HepG2 (cell line): ENCODE measurements around the gene ATN1. TPM values are rescaled to one million over a fixed set of nuclear protein-coding genes. Genes with fewer than 3 reads are reported as not detected.

Source experiments
- CHD2 ChIP-seq: IDR thresholded peaks from 2 replicates; pipeline ENCODE4 v1.6.1; 2011; ENCODE audit warnings: low read depth, low read length, improper control_type of control experiment
- EEA1 ChIP-seq: sonication (generic); formaldehyde crosslinking; IDR thresholded peaks from 2 replicates; pipeline ENCODE4 v1.5.1; 2020; ENCODE audit warnings: mild to moderate bottlenecking, missing genetic modification reagents, borderline replicate concordance
- FOXO4 ChIP-seq: sonication (generic); formaldehyde crosslinking; conservative IDR thresholded peaks from 2 replicates; pipeline ENCODE4 v1.8.1; 2023; ENCODE audit warnings: missing genetic modification reagents
- GMEB2 ChIP-seq: IDR thresholded peaks from 2 replicates; pipeline ENCODE4 v1.6.1; 2016; ENCODE audit warnings: missing biosample characterization, missing genetic modification reagents, low read depth
- HNRNPUL1 ChIP-seq: fragments of 200-400 bp; formaldehyde crosslinking; IDR thresholded peaks from 2 replicates; pipeline ENCODE4 v1.6.1; 2017; ENCODE audit warnings: low read depth, mild to moderate bottlenecking, low read length, moderate library complexity
- MXI1 ChIP-seq: IDR thresholded peaks from 3 replicates; pipeline ENCODE4 v1.6.1; 2012; ENCODE audit warnings: low read depth, low read length, inconsistent platforms, borderline replicate concordance
- RBAK ChIP-seq: sonication (generic); formaldehyde crosslinking; IDR thresholded peaks from 2 replicates; pipeline ENCODE4 v1.5.1; 2020; ENCODE audit warnings: mild to moderate bottlenecking, missing genetic modification reagents
- RELA ChIP-seq: sonication (generic); formaldehyde crosslinking; IDR thresholded peaks from 2 replicates; pipeline ENCODE4 v1.4.0; 2020; ENCODE audit warnings: missing genetic modification reagents
- SNRNP70 ChIP-seq: fragments of 200-400 bp; formaldehyde crosslinking; IDR thresholded peaks from 2 replicates; pipeline ENCODE4 v1.6.1; 2017; ENCODE audit warnings: mild to moderate bottlenecking, low read depth, low read length, moderate library complexity
- SP4 ChIP-seq: sonication (generic); formaldehyde crosslinking; IDR thresholded peaks from 2 replicates; pipeline ENCODE4 v1.8.1; 2023; ENCODE audit warnings: mild to moderate bottlenecking, missing genetic modification reagents
- TBL1XR1 ChIP-seq: fragments of 150-350 bp; IDR thresholded peaks from 2 replicates; pipeline ENCODE4 v1.6.1; 2014; ENCODE audit warnings: borderline replicate concordance, low read length; ENCODE audit not compliant: partially characterized antibody
- TSC22D2 ChIP-seq: sonication (generic); formaldehyde crosslinking; IDR thresholded peaks from 2 replicates; pipeline ENCODE4 v1.5.1; 2020; ENCODE audit warnings: missing genetic modification reagents, mild to moderate bottlenecking, borderline replicate concordance
- ZBTB33 ChIP-seq: sonication (generic); formaldehyde crosslinking; IDR thresholded peaks from 2 replicates; pipeline ENCODE4 v1.4.0; 2020; ENCODE audit warnings: missing genetic modification reagents
- ZMYM3 ChIP-seq: sonication (generic); formaldehyde crosslinking; IDR thresholded peaks from 2 replicates; pipeline ENCODE4 v1.5.1; 2020; ENCODE audit warnings: mild to moderate bottlenecking, missing genetic modification reagents
- ZNF280B ChIP-seq: sonication (generic); formaldehyde crosslinking; IDR thresholded peaks from 2 replicates; pipeline ENCODE4 v1.5.0; 2020; ENCODE audit warnings: missing genetic modification reagents, mild to moderate bottlenecking, borderline replicate concordance
- ZNF33B ChIP-seq: sonication (generic); formaldehyde crosslinking; IDR thresholded peaks from 2 replicates; pipeline ENCODE4 v1.5.1; 2020; ENCODE audit warnings: mild to moderate bottlenecking, missing genetic modification reagents
- ZNF44 ChIP-seq: sonication (generic); formaldehyde crosslinking; IDR thresholded peaks from 2 replicates; pipeline ENCODE4 v1.5.1; 2020; ENCODE audit warnings: mild to moderate bottlenecking, missing genetic modification reagents
- ZNF501 ChIP-seq: sonication (generic); formaldehyde crosslinking; IDR thresholded peaks from 2 replicates; pipeline ENCODE4 v1.5.1; 2020; ENCODE audit warnings: mild to moderate bottlenecking, moderate library complexity, missing genetic modification reagents
- ZNF562 ChIP-seq: sonication (generic); formaldehyde crosslinking; IDR thresholded peaks from 2 replicates; pipeline ENCODE4 v1.8.0; 2022; ENCODE audit warnings: missing genetic modification reagents, borderline replicate concordance
- ZNF570 ChIP-seq: sonication (generic); formaldehyde crosslinking; IDR thresholded peaks from 2 replicates; pipeline ENCODE4 v1.4.0; 2020; ENCODE audit warnings: mild to moderate bottlenecking, missing genetic modification reagents, borderline replicate concordance
- ZNF773 ChIP-seq: sonication (generic); formaldehyde crosslinking; IDR thresholded peaks from 2 replicates; pipeline ENCODE4 v1.4.0; 2020; ENCODE audit warnings: missing genetic modification reagents, borderline replicate concordance
- ZNF777 ChIP-seq: sonication (generic); formaldehyde crosslinking; IDR thresholded peaks from 2 replicates; pipeline ENCODE4 v1.4.0; 2020; ENCODE audit warnings: missing genetic modification reagents
- ZNF879 ChIP-seq: sonication (generic); formaldehyde crosslinking; IDR thresholded peaks from 2 replicates; pipeline ENCODE4 v1.8.1; 2023; ENCODE audit warnings: missing genetic modification reagents
- polyA plus RNA-seq, 8 experiments: library from polyadenylated mRNA; depleted of rRNA in 3 of 8; stranded (reverse) in 7 of 8; unstranded in 1 of 8; fragments of >200 nt; fragmentation: Illumina TruSeq in 4 of 8; extraction: Trizol in 4 of 8; gene quantifications; 2 replicates each; pipeline versions ENCODE4 v1.2.1 to v1.2.3, GENCODE V29; 2011 to 2016; ENCODE audit warnings: low read depth in 4 of 8, missing spikeins in 1 of 8, mixed read lengths in 1 of 8; ENCODE audit not compliant: insufficient read depth in 1 of 8
- total RNA-seq, 5 experiments: library from RNA; depleted of rRNA; stranded (reverse); fragments of >200 nt; fragmentation: Illumina TruSeq; extraction: Trizol; gene quantifications; 2 replicates each; pipeline ENCODE4 v1.2.3, GENCODE V29; 2016; ENCODE audit warnings: low read depth in 1 of 5

The ATN1 gene
- total and polyA plus RNA-seq, 2 of the 13 experiments (the other 11 are each of a cell fraction or from before 2014, with no cell fraction given) = 2.1 to 8.6 TPM

GRCh38 chr12:6946033-6946919 is 18.5 kb downstream of the ATN1 start (continued):
- TF ChIP-seq GMEB2 (CRISPR knock-in tag) (no peak), MXI1 (peak; percentile 73; the same call in 1 of the 3 replicates), CHD2 (no peak), RBAK (no peak), RELA (CRISPR knock-in tag) (peak; percentile 48; the same call in 1 of the 2 replicates), ZMYM3 (CRISPR knock-in tag) (no peak), ZNF562 (no peak), ZBTB33 (CRISPR knock-in tag) (no peak), FOXO4 (CRISPR knock-in tag) (no peak), ZNF570 (CRISPR knock-in tag) (no peak), ZNF280B (CRISPR knock-in tag) (0 out of 2 replicates have a peak, but pooled peaks have one; percentile 63), ZNF773 (CRISPR knock-in tag) (no peak), ZNF879 (CRISPR knock-in tag) (no peak), ZNF777 (CRISPR knock-in tag) (0 out of 2 replicates have a peak, but pooled peaks have one; percentile 31), SNRNP70 (no peak), HNRNPUL1 (no peak), EEA1 (no peak), TSC22D2 (CRISPR knock-in tag) (no peak), ZNF44 (CRISPR knock-in tag) (no peak), TBL1XR1 (no peak), ZNF501 (0 out of 2 replicates have a peak, but pooled peaks have one; percentile 7), ZNF33B (CRISPR knock-in tag) (no peak; the same call in 1 of the 2 replicates), SP4 (CRISPR knock-in tag) (peak; percentile 68; the same call in 1 of the 2 replicates)
